Activated CD4-positive, CD25-positive, alpha-beta regulatory T cell treated with anti-CD3 and anti-CD28 coated beads, Interleukin-2, amount 50 U/mL, for 16 hours (primary cell): Measurements from ENCODE around the gene EXTL2.
"Not testable (repeated sequence)": the region's sequence is repeated elsewhere in the genome, so short reads cannot be mapped to it uniquely, and the experiment has no call there.

Experiments
- DNase-seq: peaks from one replicate; pipeline ENCODE4 v3.0.0-alpha.2; 2020; ENCODE audit warnings: low read depth, low spot score

The EXTL2 gene

DNA sequence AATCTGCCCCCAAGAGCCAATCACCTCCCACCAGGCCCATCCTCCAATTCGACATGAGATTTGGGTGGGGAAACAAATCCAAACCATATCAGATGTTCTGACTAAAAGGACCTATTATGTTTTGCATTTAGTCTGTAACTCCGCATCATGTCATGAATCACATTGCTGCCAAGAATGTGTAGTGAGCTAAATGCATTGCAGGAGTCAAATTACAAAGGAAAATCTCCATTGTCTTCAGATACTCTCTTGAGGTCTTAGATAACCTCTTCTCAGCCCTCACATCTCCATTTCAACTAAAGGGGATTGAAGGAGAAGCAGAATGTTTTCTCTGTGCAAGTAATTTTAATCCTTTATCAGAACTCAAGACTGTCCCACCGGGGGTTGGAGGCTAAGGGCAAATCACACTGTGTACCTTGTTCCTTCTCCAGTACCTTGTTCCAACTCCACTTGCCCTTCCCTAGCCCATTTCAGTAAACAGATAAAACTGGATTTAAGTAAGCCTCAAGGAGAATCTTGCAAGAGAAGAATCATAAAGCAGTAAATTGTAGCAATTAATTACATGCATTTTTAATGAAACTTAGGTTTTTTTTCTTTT is 34.1 kb downstream of the EXTL2 start:
- no peak for DNase-seq

DNA sequence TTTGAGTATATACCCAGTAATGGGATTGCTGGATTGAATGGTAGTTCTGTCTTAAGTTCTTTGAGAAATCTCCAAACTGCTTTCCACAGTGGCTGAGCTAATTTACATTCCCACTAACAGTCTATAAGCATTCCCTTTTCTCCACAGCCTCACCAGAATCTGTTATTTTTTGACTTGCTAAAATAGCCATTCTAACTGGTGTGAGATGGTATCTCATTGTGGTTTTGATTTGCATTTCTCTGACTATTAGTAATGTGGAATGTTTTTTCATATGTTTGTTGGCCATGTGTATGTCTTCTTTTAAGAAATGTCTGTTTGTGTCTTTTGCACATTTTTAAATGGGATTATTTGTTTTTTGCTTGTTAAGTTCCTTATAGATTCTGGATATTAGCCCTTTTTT is 39.5 kb downstream of the EXTL2 start:
- DNase-seq: not testable (repeated sequence)

DNA sequence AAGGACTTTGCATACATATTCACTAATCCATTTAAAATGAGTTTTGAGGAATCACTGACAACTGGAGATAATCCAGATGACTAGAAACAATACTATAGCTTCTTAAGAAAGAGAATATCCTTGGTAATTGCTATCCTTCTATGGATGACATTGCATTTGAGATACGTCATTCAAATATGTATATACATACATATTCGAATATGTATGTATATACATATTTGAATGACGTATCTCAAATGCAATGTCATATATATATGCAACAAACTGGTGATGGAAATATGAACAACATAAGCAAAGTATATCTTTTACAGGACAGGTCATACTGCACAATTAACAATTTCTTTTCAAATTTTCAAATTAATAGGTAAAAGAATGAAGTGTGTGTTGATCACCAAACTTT is 41.7 kb downstream of the EXTL2 start:
- no peak for DNase-seq

DNA sequence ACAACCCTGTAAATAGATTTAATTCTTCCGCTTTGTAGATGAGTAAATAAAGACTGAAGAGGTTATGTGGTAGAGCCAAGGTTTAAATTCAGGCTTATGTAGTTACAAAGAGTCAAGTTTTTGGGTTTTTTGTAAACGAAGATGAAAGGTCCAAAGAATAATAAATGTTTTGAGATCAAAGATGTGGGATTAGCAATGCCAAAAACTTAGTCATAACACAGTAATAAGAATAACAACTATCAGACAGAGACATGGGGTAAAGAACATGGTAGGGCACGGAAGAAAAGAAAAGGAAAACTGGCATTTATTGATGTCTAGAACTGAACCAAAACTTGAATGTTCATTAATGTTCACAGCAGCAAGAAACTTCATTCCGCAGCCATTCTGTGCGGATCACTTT is 42.9 kb downstream of the EXTL2 start:
- DNase-seq: no peak

DNA sequence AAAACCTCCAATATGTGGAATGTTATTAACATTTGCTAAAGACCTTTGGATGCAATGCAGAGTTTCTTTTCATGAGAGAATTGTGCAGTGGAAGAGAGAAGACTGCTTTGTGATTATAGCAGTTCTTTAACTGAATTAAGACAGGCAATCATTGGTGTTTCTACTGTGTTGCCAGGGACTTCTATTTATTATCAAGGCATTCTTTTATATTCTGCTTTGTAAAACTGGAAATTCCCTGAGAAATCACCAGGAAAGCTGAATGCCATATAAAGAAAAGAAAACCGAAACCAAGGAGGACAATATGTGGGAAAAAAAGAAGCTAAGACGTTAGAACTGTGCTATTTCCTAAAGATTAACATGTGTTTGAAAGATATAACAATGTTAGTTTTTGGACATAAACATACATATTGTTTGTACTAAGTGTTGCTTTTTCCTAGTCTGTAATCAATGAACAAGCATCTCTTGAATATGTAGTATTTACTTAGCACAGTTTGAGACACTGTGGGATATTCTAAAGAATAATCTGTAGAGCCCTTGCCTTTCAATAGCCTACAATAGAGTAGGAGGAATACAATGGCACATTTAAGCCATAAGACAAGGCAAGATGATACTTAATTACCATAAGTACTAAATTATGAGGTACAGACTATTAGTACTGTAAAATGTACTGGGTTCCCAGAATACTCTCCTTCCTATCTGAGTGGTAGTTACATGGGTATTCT is 47.1 kb downstream of the EXTL2 start:
- DNase-seq: no peak

DNA sequence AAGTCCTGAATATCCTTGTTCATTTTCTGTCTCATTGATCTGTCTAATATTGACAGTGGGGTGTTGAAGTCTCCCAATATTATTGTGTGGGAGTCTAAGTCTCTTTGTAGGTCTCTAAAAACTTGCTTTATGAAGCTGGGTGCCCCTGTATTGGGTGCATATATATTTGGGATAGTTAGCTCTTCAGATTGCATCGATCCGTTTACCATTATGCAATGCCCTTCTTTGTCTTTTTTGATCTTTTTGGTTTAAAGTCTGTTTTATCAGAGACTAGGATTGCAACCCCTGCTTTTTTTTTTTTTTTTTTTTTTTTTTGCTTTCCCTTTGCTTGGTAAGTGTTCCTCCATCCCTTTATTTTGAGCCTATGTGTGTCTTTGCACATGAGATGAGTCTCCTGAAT is 51.5 kb downstream of the EXTL2 start:
- DNase-seq: not testable (repeated sequence)

DNA sequence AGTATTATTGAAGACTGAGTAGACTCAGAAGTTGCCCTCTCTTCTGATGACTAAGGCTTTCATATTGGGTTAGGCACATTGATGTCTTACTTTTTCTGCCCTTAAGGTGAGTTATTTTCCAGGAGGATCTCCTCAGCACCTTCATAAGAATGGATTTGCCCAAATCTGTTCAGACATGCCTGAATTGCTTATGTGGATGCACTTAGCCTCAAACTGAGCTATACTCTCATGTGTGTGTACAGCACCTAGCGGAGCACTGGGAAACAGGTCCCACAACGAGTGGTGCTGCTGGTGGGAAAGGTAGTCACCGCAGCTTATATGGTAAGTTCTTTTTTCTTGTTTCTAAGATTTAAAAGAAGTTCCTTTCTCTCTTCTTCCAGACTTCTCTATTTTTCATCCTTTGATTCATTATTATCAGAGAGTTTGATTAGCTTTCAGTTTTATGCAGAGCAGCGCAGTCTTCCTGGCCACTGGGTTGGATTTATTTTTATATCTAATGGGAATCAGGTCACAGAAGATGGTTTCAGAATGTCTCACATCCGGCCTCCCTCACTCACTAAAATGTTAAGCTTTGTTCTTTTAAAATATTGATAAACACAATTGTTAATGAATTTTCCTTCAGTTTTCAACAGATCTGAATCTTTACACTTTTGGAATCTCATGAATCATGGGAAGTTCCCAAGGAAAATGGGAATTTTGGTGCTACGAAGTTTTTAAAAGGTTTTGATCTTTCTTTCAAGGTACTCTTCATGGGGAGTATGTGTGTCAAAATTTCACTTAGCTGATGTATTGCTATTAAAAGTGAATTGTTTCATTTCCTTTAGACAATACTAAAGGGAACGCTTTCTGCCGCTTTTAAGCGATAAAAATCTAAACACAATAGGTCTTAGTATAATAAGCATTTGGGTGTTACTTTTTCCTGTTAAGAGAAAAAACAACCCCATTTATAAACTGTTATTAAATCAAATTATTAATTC is 58.5 kb downstream of the EXTL2 start:
- no peak for DNase-seq

DNA sequence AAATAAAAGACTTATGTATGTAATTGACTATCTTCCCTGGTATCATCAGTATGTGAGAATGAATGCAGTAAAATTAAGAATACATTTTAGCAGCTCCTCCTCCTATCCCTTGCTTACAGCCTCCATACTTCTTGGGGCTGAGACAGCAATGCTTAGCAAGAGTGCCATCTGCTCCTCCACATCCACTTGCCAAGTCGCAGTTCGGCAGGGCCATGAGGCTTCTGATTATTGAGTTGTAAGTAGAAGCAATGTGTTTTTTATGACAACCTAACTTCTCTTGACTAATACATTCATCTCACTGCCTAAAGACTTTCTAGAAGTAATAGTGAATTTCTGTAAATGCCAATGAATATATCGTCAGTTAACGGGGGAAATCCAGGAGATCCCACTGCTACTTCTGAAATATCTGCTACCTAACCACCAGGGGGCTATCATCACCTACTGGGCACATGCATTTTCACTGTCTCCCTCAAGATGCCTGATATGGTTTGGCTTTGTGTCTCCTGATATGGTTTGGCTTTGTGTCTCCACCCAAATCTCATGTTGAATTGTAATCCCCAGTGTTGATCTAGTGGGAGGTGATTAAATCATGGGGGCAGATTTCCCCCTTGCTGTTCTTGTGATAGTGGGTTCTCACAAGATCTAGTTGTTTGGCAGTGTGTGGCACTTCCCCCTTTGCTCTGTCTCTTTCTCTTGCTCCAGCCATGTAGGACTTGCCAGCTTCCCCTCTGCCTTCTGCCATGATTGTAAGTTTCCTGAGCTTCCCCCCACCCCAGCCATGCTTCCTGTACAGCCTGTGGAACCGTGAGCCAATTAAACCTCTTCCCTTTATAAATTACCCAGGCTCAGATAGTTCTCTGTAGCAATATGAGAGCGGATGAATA is 59.6 kb downstream of the EXTL2 start:
- no peak for DNase-seq

DNA sequence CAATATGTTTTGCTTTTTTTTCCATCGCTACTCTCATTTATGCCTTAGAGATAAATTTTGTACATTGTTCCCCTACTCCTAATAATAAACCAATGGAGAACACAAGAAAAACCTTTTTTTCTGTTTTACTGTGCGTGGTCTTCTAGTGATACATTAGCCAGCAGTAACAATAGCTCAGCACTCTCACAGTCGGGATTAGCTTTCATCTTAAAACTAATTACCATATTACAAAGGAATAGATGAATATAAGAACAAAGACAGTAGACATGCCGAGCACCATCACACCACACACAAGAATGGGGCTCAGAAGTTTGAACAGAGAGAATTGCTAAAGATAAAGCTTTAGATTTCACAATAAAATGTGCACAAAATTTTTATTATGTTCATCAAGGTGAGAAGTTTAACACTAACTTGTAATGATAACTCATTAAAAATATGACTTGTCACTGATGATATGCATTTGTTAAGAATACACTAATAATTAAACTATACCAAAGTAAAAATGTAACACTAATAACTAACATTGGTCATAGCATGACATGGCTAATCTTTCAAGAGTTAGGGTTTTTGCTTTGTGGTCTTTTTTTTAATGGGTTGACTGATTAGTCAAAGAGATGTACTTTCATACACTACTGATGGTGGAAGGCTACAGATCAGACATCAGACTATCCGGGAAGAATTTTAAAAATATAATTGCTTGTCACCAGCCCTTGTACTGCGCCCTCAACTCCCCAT is 61.8 kb downstream of the EXTL2 start:
- no peak for DNase-seq

DNA sequence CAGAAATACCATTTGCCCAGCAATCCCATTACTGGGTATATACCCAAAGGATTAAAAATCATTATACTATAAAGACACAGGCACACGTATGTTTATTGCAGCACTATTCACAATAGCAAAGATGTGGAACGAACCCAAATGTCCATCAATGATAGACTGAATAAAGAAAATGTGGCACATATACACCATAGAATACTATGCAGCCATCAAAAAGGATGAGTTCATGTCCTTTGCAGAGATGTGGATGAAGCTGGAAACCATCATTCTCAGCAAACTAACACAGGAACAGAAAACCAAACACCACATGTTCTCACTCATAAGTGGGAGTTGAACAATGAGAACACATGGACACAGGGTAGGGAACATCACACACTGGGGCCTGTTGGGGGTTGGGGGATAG is 69.0 kb downstream of the EXTL2 start:
- DNase-seq: not testable (repeated sequence)
